ENCODE data around the gene USP43. TPM values are rescaled to one million over a fixed set of nuclear protein-coding genes. Genes with fewer than 3 reads are reported as not detected.
"Not testable (repeated sequence)": the region's sequence is repeated elsewhere in the genome, so short reads cannot be mapped to it uniquely, and the experiment has no call there.

Gene USP43
- total RNA-seq, 1 experiment from 2014 or later: 8.1 TPM

GRCh38 chr17:9636501-9636900 lies 8.8 kb upstream of the USP43 start:
- CTCF ChIA-PET: no interaction called here

GRCh38 chr17:9640388-9640787 lies 4.9 kb upstream of the USP43 start:
- ATAC-seq; H3K4me3 ChIP-seq (ENCODE audit: low read length); H3K9me3 ChIP-seq (ENCODE audit: low read length); H3K9me2 ChIP-seq (replicated peaks; ENCODE audit: low read length); H3K27me3 ChIP-seq (ENCODE audit: low read length); DNase-seq; CTCF ChIA-PET; BruUV-seq (replicated peaks); H3K4me1 ChIP-seq (ENCODE audit: insufficient read depth, low read length); H3K27ac ChIP-seq (ENCODE audit: low read length); H3K4me2 ChIP-seq (ENCODE audit: low read length); H3K9ac ChIP-seq (ENCODE audit: low read length); H2AFZ ChIP-seq (ENCODE audit: low read length); POLR2A ChIA-PET (ENCODE audit: unreplicated experiment); H3F3A ChIP-seq (ENCODE audit: low read length, unreplicated experiment); H3K36me3 ChIP-seq (ENCODE audit: low read depth, low read length); H4K20me1 ChIP-seq (ENCODE audit: low read length): not testable (repeated sequence)
- H3K79me2 ChIP-seq (ENCODE audit: low read length): peaks cover 15% of the 10 kb centered on the region
- intact Hi-C loops (cut with micrococcal nuclease): loop anchor here (10.0 kb wide), 1 partner anchor 84 kb away; no protein-coding TSS in a partner anchor

More at GRCh38 chr17:9636501-9636900, 8.8 kb upstream of the USP43 start:
- H3F3A ChIP-seq (ENCODE audit: low read length, unreplicated experiment): no peaks in the 10 kb centered on the region
- no peaks in the 10 kb centered on the region for H3K9me3 ChIP-seq (ENCODE audit: low read length)
- intact Hi-C loops (cut with micrococcal nuclease): no loop called here
- DNase-seq (no peak), ATAC-seq (no peak)
- H3K27me3 ChIP-seq (ENCODE audit: low read length): no peaks in the 10 kb centered on the region
- no peak overlapping the region for H3K27ac ChIP-seq (ENCODE audit: low read length)
- H3K79me2 ChIP-seq (ENCODE audit: low read length): no peaks in the 10 kb centered on the region
- no peaks in the 10 kb centered on the region for H4K20me1 ChIP-seq (ENCODE audit: low read length)
- no peak overlapping the region for H3K4me2 ChIP-seq (ENCODE audit: low read length)
- no peaks in the 10 kb centered on the region for H3K36me3 ChIP-seq (ENCODE audit: low read depth, low read length)
- no peak overlapping the region for H2AFZ ChIP-seq (ENCODE audit: low read length)
- TF ChIP-seq EZH2 (IDR thresholded peaks at IDR 0.05; ENCODE audit: low read length, unreplicated experiment) (no peak), CTCF (conservative IDR thresholded peaks at IDR 0.05; ENCODE audit: low read depth, low read length) (no peak), EZH2phosphoT487 (IDR thresholded peaks at IDR 0.05; ENCODE audit: borderline replicate concordance, low read length) (no peak)
- H3K9me2 ChIP-seq (replicated peaks; ENCODE audit: low read length): no peaks in the 10 kb centered on the region
- no peaks in the 10 kb centered on the region for H3K4me1 ChIP-seq (ENCODE audit: insufficient read depth, low read length)
- H3K9ac ChIP-seq (ENCODE audit: low read length): no peak overlapping the region
- no TSS peak for BruUV-seq (replicated peaks)
- POLR2A ChIA-PET (ENCODE audit: unreplicated experiment): no interaction called here
- H3K4me3 ChIP-seq (ENCODE audit: low read length): no peak overlapping the region

- peak overlapping the region; percentile 77 for H3K4me3 ChIP-seq (ENCODE audit: low read length)
- H3K27me3 ChIP-seq (ENCODE audit: low read length): no peaks in the 10 kb centered on the region
- H4K20me1 ChIP-seq (ENCODE audit: low read length): no peaks in the 10 kb centered on the region
- TF ChIP-seq CTCF (conservative IDR thresholded peaks at IDR 0.05; ENCODE audit: low read depth, low read length) (no peak), EZH2 (IDR thresholded peaks at IDR 0.05; ENCODE audit: low read length, unreplicated experiment) (no peak), EZH2phosphoT487 (IDR thresholded peaks at IDR 0.05; ENCODE audit: borderline replicate concordance, low read length) (no peak)
- H3K4me1 ChIP-seq (ENCODE audit: insufficient read depth, low read length): peaks cover 17% of the 10 kb centered on the region; the same call in 1 of the 2 replicates
- peaks cover 34% of the 10 kb centered on the region for H3K79me2 ChIP-seq (ENCODE audit: low read length)
- no peaks in the 10 kb centered on the region for H3K9me2 ChIP-seq (replicated peaks; ENCODE audit: low read length)
- H3F3A ChIP-seq (ENCODE audit: low read length, unreplicated experiment): no peaks in the 10 kb centered on the region
- intact Hi-C loops (cut with micrococcal nuclease): loop anchor here (2.0 to 10.0 kb wide), 3 partner anchors 33 to 81 kb away; partner anchors contain the start of gene CFAP52
- H3K27ac ChIP-seq (ENCODE audit: low read length): no peak overlapping the region
- ATAC-seq: no peak
- no peaks in the 10 kb centered on the region for H3K9me3 ChIP-seq (ENCODE audit: low read length)
- H3K9ac ChIP-seq (ENCODE audit: low read length): 0 out of 2 replicates have a peak overlapping the region, but pooled peaks have one; percentile 15
- H3K36me3 ChIP-seq (ENCODE audit: low read depth, low read length): no peaks in the 10 kb centered on the region
- no peak for DNase-seq
- peak overlapping the region; percentile 99 for H3K4me2 ChIP-seq (ENCODE audit: low read length)
- CTCF ChIA-PET: no interaction called here
- POLR2A ChIA-PET (ENCODE audit: unreplicated experiment): no interaction called here
- H2AFZ ChIP-seq (ENCODE audit: low read length): peak overlapping the region; percentile 58
- BruUV-seq (replicated peaks): no TSS peak
These were observed 1.7 kb upstream of the USP43 start for GRCh38 chr17:9643611-9644010.

Measured in PC-3 (cell line).